Thyroid gland (tissue), 4 donors: Measurements from ENCODE around the gene MVP. TPM values are rescaled to one million over a fixed set of nuclear protein-coding genes. Genes with fewer than 3 reads are reported as not detected.
"Not testable (repeated sequence)": the region's sequence is repeated elsewhere in the genome, so short reads cannot be mapped to it uniquely, and the experiment has no call there.

Experiments used
- DNase-seq, 2 donors: peaks; one replicate each; pipeline ENCODE4 v3.0.0-alpha.2; 2019
- H3K27ac ChIP-seq, 3 donors: fragments of 200-600 bp; sonication (generic); 1 replicate in 2 of 3; 2 replicates in 1 of 3; pipeline ENCODE4 v1.5.1; 2016 to 2019; ENCODE audit warnings: mild to moderate bottlenecking in 1 of 3, moderate library complexity in 1 of 3
- H3K27me3 ChIP-seq: fragments of 200-600 bp; sonication (generic); one replicate; pipeline ENCODE4 v1.5.1; 2019
- H3K36me3 ChIP-seq, 2 donors: fragments of 200-600 bp; sonication (generic); one replicate each; pipeline ENCODE4 v1.5.1; 2016 to 2019
- H3K4me1 ChIP-seq, 2 donors: fragments of 200-600 bp; sonication (generic); one replicate each; pipeline ENCODE4 v1.5.1; 2017 to 2019
- H3K4me3 ChIP-seq, 3 donors: fragments of 200-600 bp; sonication (generic); replicated peaks in 1 of 3; 1 replicate in 2 of 3; 2 replicates in 1 of 3; pipeline ENCODE4 v1.5.1; 2016; ENCODE audit warnings: mild to moderate bottlenecking in 1 of 3
- H3K9me3 ChIP-seq: fragments of 200-600 bp; sonication (generic); one replicate; pipeline ENCODE4 v1.5.1; 2017
- CTCF ChIP-seq, 6 experiments: fragments of 200-600 bp in 3 of 6; fragments of 450-650 bp in 3 of 6; sonication (generic) in 3 of 6; IDR thresholded peaks; one replicate each; pipeline ENCODE4 v1.5.1; 2016 to 2019; ENCODE audit warnings: antibody characterized with exemption in 6 of 6, mild to moderate bottlenecking in 2 of 6, inconsistent platforms in 1 of 6, moderate library complexity in 1 of 6
- POLR2A ChIP-seq, 2 donors: fragments of 450-650 bp; IDR thresholded peaks; one replicate each; pipeline ENCODE4 v1.6.1; 2017; ENCODE audit warnings: antibody characterized with exemption in 2 of 2, mild to moderate bottlenecking in 2 of 2, moderate library complexity in 1 of 2
- WGBS, 2 donors: methylation state at CpG; one replicate each; pipeline ENCODE4 v1.1.5; 2017; 5-methylcytosine and 5-hydroxymethylcytosine counted together
- intact Hi-C: fragments of 100-400 bp; cut with DNase I; formaldehyde crosslinking; loops from one replicate; pipeline ENCODE4 v1.15.1; 2023
- total RNA-seq, 4 donors: library from RNA; depleted of rRNA; stranded (reverse); fragments of >200 nt; gene quantifications; one replicate each; pipeline ENCODE4 v1.2.3, GENCODE V29; 2016

The MVP gene
- total RNA-seq, 4 donors from 2014 or later: 70.1 to 127 (median 90.6) TPM

DNA sequence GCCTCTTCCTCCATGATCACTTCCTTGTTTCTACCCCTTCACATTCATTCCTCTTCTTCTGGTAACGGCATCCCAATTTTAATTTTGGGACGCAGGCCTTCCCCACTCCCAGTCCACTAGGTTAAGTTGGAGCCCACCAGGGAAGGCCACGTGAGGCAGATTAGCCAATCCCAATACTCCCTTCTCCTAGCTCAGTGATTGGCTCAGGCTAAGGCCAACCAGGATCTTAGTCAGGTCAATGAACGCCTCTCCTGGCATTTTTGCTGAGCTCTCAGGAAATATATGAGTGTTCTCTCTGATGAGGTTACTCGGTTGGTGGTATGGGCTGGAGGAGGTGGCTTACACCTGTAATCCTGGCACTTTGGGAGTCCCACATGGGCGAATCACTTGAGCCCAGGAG, 63.7 kb downstream of the MVP start:
- WGBS, 2 donors: 78 to 90% methylated on average over 6 of the region's 6 CpGs

DNA sequence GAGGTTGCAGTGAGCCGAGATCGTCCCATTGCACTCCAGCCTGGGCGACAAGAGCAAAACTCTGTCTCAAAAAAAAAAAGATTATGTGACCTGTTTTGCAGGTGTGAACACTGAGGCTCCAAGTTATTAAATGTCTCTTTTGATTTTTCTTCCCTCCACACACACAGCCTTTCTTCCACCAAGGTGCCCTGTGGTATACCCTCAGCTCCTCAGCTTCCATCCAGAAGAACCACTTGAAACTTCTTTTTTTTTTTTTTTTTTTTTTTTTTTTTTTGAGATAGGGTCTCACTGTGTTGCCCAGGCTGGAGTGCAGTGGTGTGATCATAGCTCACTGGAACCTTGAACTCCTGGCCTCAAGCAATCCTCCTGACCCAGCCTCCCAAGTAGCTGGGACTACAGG, 69.1 kb downstream of the MVP start:
- H3K9me3 ChIP-seq, H3K4me3 ChIP-seq, H3K4me1 ChIP-seq, intact Hi-C loops, H3K27me3 ChIP-seq, DNase-seq, H3K36me3 ChIP-seq, H3K27ac ChIP-seq: not testable (repeated sequence)
- WGBS, 2 donors: 92 to 97% methylated on average over 3 of the region's 3 CpGs

More for the DNA sequence above, 63.7 kb downstream of the MVP start:
- TF ChIP-seq POLR2A (IDR thresholded peaks at IDR 0.05): no peak
- no peak for TF ChIP-seq CTCF (IDR thresholded peaks at IDR 0.05)
- H3K27me3 ChIP-seq: no peaks in the 10 kb centered on the region
- no peaks in the 10 kb centered on the region for H3K36me3 ChIP-seq
- H3K4me1 ChIP-seq: no peaks in the 10 kb centered on the region
- H3K4me3 ChIP-seq: no peak overlapping the region
- H3K9me3 ChIP-seq: no peaks in the 10 kb centered on the region
- no peak overlapping the region for H3K27ac ChIP-seq
- DNase-seq: no peak
- intact Hi-C loops: no loop called here

- H3K4me1 ChIP-seq: no peaks in the 10 kb centered on the region
- no peaks in the 10 kb centered on the region for H3K27me3 ChIP-seq
- TF ChIP-seq POLR2A (IDR thresholded peaks at IDR 0.05): no peak
- TF ChIP-seq CTCF (IDR thresholded peaks at IDR 0.05): no peak
- H3K36me3 ChIP-seq: no peaks in the 10 kb centered on the region
- H3K27ac ChIP-seq: no peak overlapping the region
- DNase-seq: no peak
- intact Hi-C loops: no loop called here
- 75 to 83% methylated on average over 10 of the region's 10 CpGs for WGBS, 2 donors
- no peak overlapping the region for H3K4me3 ChIP-seq
- no peaks in the 10 kb centered on the region for H3K9me3 ChIP-seq
These were observed 71.5 kb downstream of the MVP start for GRCh38 chr16:29891525-29892457.

DNA sequence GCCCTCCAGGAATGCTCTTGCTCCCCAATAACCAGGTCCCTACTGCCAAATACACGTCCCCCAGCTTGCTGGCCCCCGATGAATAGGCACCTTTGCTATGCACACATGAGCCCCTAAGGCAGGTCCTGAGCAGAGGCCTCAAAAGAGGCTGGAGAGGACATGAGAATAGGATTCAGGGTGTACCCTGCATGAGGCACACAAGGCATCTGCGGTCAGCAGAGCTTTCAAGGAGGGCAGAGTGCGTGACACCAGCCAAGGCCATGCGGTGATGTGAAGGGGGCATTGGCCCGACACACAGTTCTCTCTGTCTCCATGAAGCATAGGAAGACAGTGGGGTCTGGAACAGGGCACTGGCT, 72.2 kb downstream of the MVP start:
- 83 to 86% methylated on average over 5 to 6 of the region's 6 CpGs for WGBS, 2 donors
- TF ChIP-seq POLR2A (IDR thresholded peaks at IDR 0.05): no peak
- TF ChIP-seq CTCF (IDR thresholded peaks at IDR 0.05): no peak
- Histone ChIP-seq H3K27ac (no peak overlapping the region), H3K4me3 (no peak overlapping the region), H3K9me3 (no peaks in the 10 kb centered on the region), H3K36me3 (no peaks in the 10 kb centered on the region), H3K4me1 (no peaks in the 10 kb centered on the region), H3K27me3 (no peaks in the 10 kb centered on the region)
- DNase-seq: no peak
- intact Hi-C loops: no loop called here

- DNase-seq: no peak
- intact Hi-C loops: no loop called here
- TF ChIP-seq CTCF (IDR thresholded peaks at IDR 0.05) (no peak), POLR2A (IDR thresholded peaks at IDR 0.05) (no peak)
- Histone ChIP-seq H3K36me3 (no peaks in the 10 kb centered on the region), H3K27ac (no peak overlapping the region), H3K27me3 (no peaks in the 10 kb centered on the region), H3K9me3 (no peaks in the 10 kb centered on the region), H3K4me3 (no peak overlapping the region), H3K4me1 (no peaks in the 10 kb centered on the region)
- WGBS, 2 donors: 87 to 92% methylated on average over 3 of the region's 3 CpGs
These were observed 73.3 kb downstream of the MVP start for GRCh38 chr16:29893553-29893952.
